B cell (primary cell): Measurements from ENCODE around the gene VOPP1. TPM values are rescaled to one million over a fixed set of nuclear protein-coding genes. Genes with fewer than 3 reads are reported as not detected.

Source experiments
- ATAC-seq: fragments of 200-7000 bp; cut with Tn5 transposase; one replicate; pipeline ENCODE4 v1.10.0; 2021; ENCODE audit warnings: low read depth, mild to moderate bottlenecking, moderate number of reproducible peaks, moderate library complexity
- CTCF ChIA-PET: fragments of 350-600 bp; sonication (Branson Sonifier 250); formaldehyde crosslinking; loops from one replicate; lab custom pipeline; 2021; ENCODE audit warnings: antibody characterized with exemption, inconsistent platforms; lab: Charles Lee
- POLR2A ChIA-PET: fragments of 350-600 bp; sonication (Branson Sonifier 250); formaldehyde crosslinking; loops from one replicate; lab custom pipeline; 2021; ENCODE audit warnings: antibody characterized with exemption; lab: Charles Lee
- DNase-seq: peaks from one replicate; pipeline ENCODE4 v3.0.0; 2013
- H2AFZ ChIP-seq: 2 replicates; pipeline ENCODE4 v1.6.1; 2012; ENCODE audit warnings: mild to moderate bottlenecking, low read depth, low read length; ENCODE audit not compliant: insufficient read depth, poor library complexity, severe bottlenecking
- H3K27ac ChIP-seq, 2 donors: 1 replicate in 1 of 2; 2 replicates in 1 of 2; pipeline ENCODE4 v1.5.1; 2012 to 2013; ENCODE audit warnings: low read length in 2 of 2, mild to moderate bottlenecking in 2 of 2, moderate library complexity in 1 of 2
- H3K27me3 ChIP-seq, 4 experiments: fragments of 200-600 bp in 1 of 4; sonication (generic) in 1 of 4; replicated peaks in 1 of 4; 1 replicate in 2 of 4; 2 replicates in 2 of 4; pipeline versions ENCODE4 v1.6.1 to v1.7.0; 2013 to 2016; ENCODE audit warnings: low read length in 3 of 4, mild to moderate bottlenecking in 2 of 4, mixed read lengths in 1 of 4, moderate library complexity in 1 of 4; ENCODE audit not compliant: insufficient read depth in 4 of 4, control insufficient read depth in 3 of 4; ENCODE audit errors: control extremely low read depth in 1 of 4
- H3K36me3 ChIP-seq, 2 experiments: replicated peaks in 1 of 2; 1 replicate in 1 of 2; 2 replicates in 1 of 2; pipeline versions ENCODE4 v1.6.1 to v1.7.1; 2013; ENCODE audit warnings: low read length in 1 of 2; ENCODE audit not compliant: insufficient read depth in 2 of 2, control insufficient read depth in 1 of 2; ENCODE audit errors: control extremely low read depth in 1 of 2, extremely low read depth in 1 of 2
- H3K4me1 ChIP-seq, 2 donors: fragments of 200-600 bp in 1 of 2; sonication (generic) in 1 of 2; 1 replicate in 1 of 2; 2 replicates in 1 of 2; pipeline versions ENCODE4 v1.5.1 to v1.6.1; 2013 to 2017; ENCODE audit warnings: low read length in 2 of 2; ENCODE audit not compliant: control insufficient read depth in 2 of 2, insufficient read depth in 2 of 2
- H3K4me2 ChIP-seq: replicated peaks from 2 replicates; pipeline ENCODE3; 2012; ENCODE audit warnings: mild to moderate bottlenecking, low read depth, low read length; ENCODE audit not compliant: poor library complexity, severe bottlenecking
- H3K4me3 ChIP-seq, 5 experiments: fragments of 200-600 bp in 1 of 5; sonication (generic) in 1 of 5; 1 replicate in 3 of 5; 2 replicates in 2 of 5; pipeline versions ENCODE4 v1.5.1 to v1.7.0; 2011 to 2016; ENCODE audit warnings: low read length in 4 of 5, mild to moderate bottlenecking in 4 of 5, low read depth in 2 of 5, control low read depth in 1 of 5, moderate library complexity in 1 of 5; ENCODE audit not compliant: insufficient read depth in 1 of 5; ENCODE audit errors: control extremely low read depth in 1 of 5, extremely low read depth in 1 of 5
- H3K79me2 ChIP-seq: fragments of 200-600 bp; sonication (generic); one replicate; pipeline ENCODE4 v1.6.0; 2016; ENCODE audit warnings: low read length; ENCODE audit not compliant: control insufficient read depth, insufficient read depth
- H3K9ac ChIP-seq: fragments of 200-600 bp; sonication (generic); 2 replicates; pipeline ENCODE4 v1.6.1; 2017; ENCODE audit warnings: mild to moderate bottlenecking, low read length, moderate library complexity
- H3K9me3 ChIP-seq, 3 donors: one replicate each; pipeline versions ENCODE4 v1.6.1 to v1.7.1; 2013; ENCODE audit warnings: low read length in 2 of 3; ENCODE audit not compliant: control insufficient read depth in 2 of 3, insufficient read depth in 1 of 3; ENCODE audit errors: control extremely low read depth in 1 of 3
- H4K20me1 ChIP-seq: 2 replicates; pipeline ENCODE4 v1.6.0; 2012; ENCODE audit warnings: mild to moderate bottlenecking, low read length; ENCODE audit not compliant: insufficient read depth, control insufficient read depth, poor library complexity, severe bottlenecking
- H3K27ac Mint-ChIP-seq: one replicate; pipeline ENCODE4 v1.8.0; 2021; ENCODE audit warnings: mixed read lengths
- H3K27me3 Mint-ChIP-seq: one replicate; pipeline ENCODE4 v1.8.0; 2021; ENCODE audit warnings: mixed read lengths
- H3K4me1 Mint-ChIP-seq: one replicate; pipeline ENCODE4 v1.8.0; 2021; ENCODE audit warnings: mixed read lengths
- H3K4me3 Mint-ChIP-seq: one replicate; pipeline ENCODE4 v1.8.0; 2021; ENCODE audit warnings: mixed read lengths
- H3K9me3 Mint-ChIP-seq: one replicate; pipeline ENCODE4 v1.8.0; 2022; ENCODE audit warnings: mixed read lengths; ENCODE audit not compliant: insufficient read depth
- EZH2 ChIP-seq: IDR thresholded peaks from 2 replicates; pipeline ENCODE4 v1.6.1; 2012; ENCODE audit warnings: borderline replicate concordance, low read depth, mild to moderate bottlenecking, moderate library complexity, low read length; ENCODE audit not compliant: insufficient read depth, poor library complexity, severe bottlenecking
- WGBS: methylation state at CpG from one replicate; pipeline ENCODE4 v1.1.5; 2013; ENCODE audit warnings: missing lambda C conversion rate; ENCODE audit not compliant: insufficient coverage; 5-methylcytosine and 5-hydroxymethylcytosine counted together
- intact Hi-C: fragments of 100-400 bp; cut with micrococcal nuclease; formaldehyde crosslinking; loops from one replicate; pipeline ENCODE4 v1.10.0; 2022
- polyA plus RNA-seq: library from polyadenylated mRNA; depleted of rRNA; stranded (reverse); fragments of >200 nt; gene quantifications from 2 replicates; pipeline ENCODE4 v1.2.3, GENCODE V29; 2012
- total RNA-seq, 2 donors: library from RNA; stranded (reverse); fragments of 120-200 nt in 1 of 2; gene quantifications; 1 replicate in 1 of 2; 2 replicates in 1 of 2; pipeline versions ENCODE4 v1.2.3 to v1.2.4, GENCODE V29; 2013 to 2022
- TF ChIP-seq, protein P1 (sequence below): fragments of 200-600 bp; IDR thresholded peaks from one replicate; pipeline ENCODE4 v1.8.0; 2022; ENCODE audit warnings: antibody characterized with exemption, mild to moderate bottlenecking

VOPP1 gene
- total and polyA plus RNA-seq, 2 donors (not counting 1 experiment from before 2014, with no cell fraction given) = 53.2 to 256 TPM

DNA sequence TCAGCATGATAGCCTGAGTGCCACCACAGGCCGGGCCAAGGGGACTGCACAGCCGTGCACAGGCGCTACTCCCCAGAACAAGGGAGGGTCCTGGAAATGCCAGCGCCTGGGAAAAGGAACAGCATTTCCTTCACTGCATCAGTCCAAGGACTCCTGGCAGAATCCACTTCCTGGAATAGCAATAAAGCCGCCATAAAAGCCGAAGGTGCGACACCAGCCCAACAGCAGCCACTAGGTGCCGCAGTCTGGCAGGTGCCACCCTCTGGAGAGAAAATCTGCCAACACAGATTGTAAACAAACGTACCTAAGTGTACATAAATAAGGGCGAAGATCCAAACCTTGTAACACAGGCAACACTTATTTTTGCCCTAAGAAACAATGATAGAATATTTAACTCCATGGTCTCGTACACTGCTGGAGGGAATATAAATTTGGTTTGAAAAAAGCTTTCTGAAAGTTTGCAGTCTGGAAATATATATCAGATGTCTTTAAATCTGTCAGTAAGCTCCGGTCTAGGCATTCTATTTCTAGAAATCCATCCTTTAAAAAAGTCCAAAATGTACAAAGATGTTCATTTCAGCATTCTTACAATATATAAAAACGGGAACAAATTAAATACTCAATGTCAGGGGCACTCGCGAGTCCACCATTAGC is 22.2 kb downstream of the VOPP1 start:
- Mint-ChIP-seq H3K9me3 (no peaks in the 10 kb centered on the region), H3K4me1 (peaks cover 93% of the 10 kb centered on the region), H3K27me3 (no peaks in the 10 kb centered on the region), H3K4me3 (peak overlapping the region; percentile 84), H3K27ac (peak overlapping the region; percentile 85)
- Histone ChIP-seq H3K4me1 (peaks cover 82 to 100% of the 10 kb centered on the region in 2 donors), H3K79me2 (peaks cover 100% of the 10 kb centered on the region), H3K4me2 (peak overlapping the region; percentile 60), H3K9me3 (no peaks in the 10 kb centered on the region), H3K4me3 (peak overlapping the region in 3 of 5 experiments; percentile 6 to 43 (median 22)), H3K27me3 (no peaks in the 10 kb centered on the region), H3K9ac (peak overlapping the region; percentile 35), H2AFZ (no peak overlapping the region), H3K27ac (peak overlapping the region; percentile 69 to 74), H3K36me3 (peaks cover 0 to 15% of the 10 kb centered on the region in 2 experiments), H4K20me1 (peaks cover 86% of the 10 kb centered on the region)
- POLR2A ChIA-PET = interaction anchor here (1.2 to 2.9 kb wide), 3 partner anchors 16 to 20 kb away, joined by 3 to 16 read pairs (median 5); no protein-coding TSS in a partner anchor
- CTCF ChIA-PET = interaction anchor here (1.0 to 4.4 kb wide), 8 partner anchors 9 to 43 kb away, joined by 3 to 24 read pairs (median 6); no protein-coding TSS in a partner anchor
- DNase-seq (peak; percentile 48), ATAC-seq (no peak)
- no peak for TF ChIP-seq EZH2
- TF ChIP-seq, protein P1, sequence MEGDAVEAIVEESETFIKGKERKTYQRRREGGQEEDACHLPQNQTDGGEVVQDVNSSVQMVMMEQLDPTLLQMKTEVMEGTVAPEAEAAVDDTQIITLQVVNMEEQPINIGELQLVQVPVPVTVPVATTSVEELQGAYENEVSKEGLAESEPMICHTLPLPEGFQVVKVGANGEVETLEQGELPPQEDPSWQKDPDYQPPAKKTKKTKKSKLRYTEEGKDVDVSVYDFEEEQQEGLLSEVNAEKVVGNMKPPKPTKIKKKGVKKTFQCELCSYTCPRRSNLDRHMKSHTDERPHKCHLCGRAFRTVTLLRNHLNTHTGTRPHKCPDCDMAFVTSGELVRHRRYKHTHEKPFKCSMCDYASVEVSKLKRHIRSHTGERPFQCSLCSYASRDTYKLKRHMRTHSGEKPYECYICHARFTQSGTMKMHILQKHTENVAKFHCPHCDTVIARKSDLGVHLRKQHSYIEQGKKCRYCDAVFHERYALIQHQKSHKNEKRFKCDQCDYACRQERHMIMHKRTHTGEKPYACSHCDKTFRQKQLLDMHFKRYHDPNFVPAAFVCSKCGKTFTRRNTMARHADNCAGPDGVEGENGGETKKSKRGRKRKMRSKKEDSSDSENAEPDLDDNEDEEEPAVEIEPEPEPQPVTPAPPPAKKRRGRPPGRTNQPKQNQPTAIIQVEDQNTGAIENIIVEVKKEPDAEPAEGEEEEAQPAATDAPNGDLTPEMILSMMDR = peak; percentile 60
- intact Hi-C loops = no loop called here
- 90% methylated on average over 10 of the region's 15 CpGs for WGBS

DNA sequence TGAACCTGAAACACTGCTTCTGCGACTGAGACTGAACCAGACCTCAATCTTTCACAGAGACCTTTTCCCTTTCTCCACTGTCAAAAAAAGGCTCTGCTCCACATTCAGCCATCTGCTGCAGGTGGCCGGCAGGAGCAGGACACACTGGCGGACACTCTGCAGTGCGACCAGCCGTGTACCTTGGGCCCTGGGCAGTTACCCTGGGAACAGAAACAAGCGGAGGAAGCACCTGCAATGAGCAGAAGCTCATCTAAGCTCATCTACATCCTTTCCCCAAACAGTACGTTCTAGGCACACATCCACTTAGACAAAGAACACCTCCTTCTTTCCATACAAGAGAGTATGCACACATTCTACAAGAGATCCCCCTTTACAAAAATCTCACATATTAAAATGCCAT is 22.8 kb downstream of the VOPP1 start:
- H3K36me3 ChIP-seq = peaks cover 0 to 16% of the 10 kb centered on the region in 2 experiments
- DNase-seq (peak; percentile 40), ATAC-seq (peak; percentile 48)
- intact Hi-C loops = loop anchor here (1.0 kb wide), 1 partner anchor 16 kb away; no protein-coding TSS in a partner anchor
- H3K79me2 ChIP-seq = peaks cover 100% of the 10 kb centered on the region
- 7% methylated on average over 7 of the region's 7 CpGs for WGBS
- peaks cover 80% of the 10 kb centered on the region for H4K20me1 ChIP-seq
- peak overlapping the region; percentile 69 to 74 for H3K27ac ChIP-seq
- H3K4me3 ChIP-seq = peak overlapping the region in 3 of 5 experiments; percentile 6 to 43 (median 22)
- TF ChIP-seq, protein P1 = no peak
- no peak for TF ChIP-seq EZH2
- H3K9me3 ChIP-seq = no peaks in the 10 kb centered on the region
- Mint-ChIP-seq H3K27ac (peak overlapping the region; percentile 85), H3K9me3 (no peaks in the 10 kb centered on the region), H3K4me1 (peaks cover 92% of the 10 kb centered on the region), H3K4me3 (peak overlapping the region; percentile 84), H3K27me3 (no peaks in the 10 kb centered on the region)
- CTCF ChIA-PET = interaction anchor here (0.7 to 4.4 kb wide), 12 partner anchors 10 to 45 kb away, joined by 3 to 24 read pairs (median 4); no protein-coding TSS in a partner anchor
- peaks cover 83 to 95% of the 10 kb centered on the region in 2 donors for H3K4me1 ChIP-seq
- H2AFZ ChIP-seq = no peak overlapping the region
- H3K9ac ChIP-seq = peak overlapping the region; percentile 35
- H3K4me2 ChIP-seq = peak overlapping the region; percentile 60
- H3K27me3 ChIP-seq = no peaks in the 10 kb centered on the region
- POLR2A ChIA-PET = interaction anchor here (0.9 to 2.9 kb wide), 4 partner anchors 10 to 21 kb away, joined by 3 to 16 read pairs (median 4); no protein-coding TSS in a partner anchor
